LNCaP clone FGC (cell line): ENCODE results near the gene LRP3.
"Not testable (repeated sequence)": the region's sequence is repeated elsewhere in the genome, so short reads cannot be mapped to it uniquely, and the experiment has no call there.

Experiments
- DNase-seq: peaks from one replicate; pipeline ENCODE4 v3.0.0-alpha.2; 2011; ENCODE audit warnings: low read depth
- H3K4me3 ChIP-seq: 2 replicates; pipeline ENCODE4 v1.5.1; 2011; ENCODE audit warnings: mild to moderate bottlenecking, low read depth, low read length, control low read depth
- CTCF ChIP-seq: IDR thresholded peaks from 2 replicates; pipeline ENCODE4 v1.5.1; 2012; ENCODE audit warnings: mild to moderate bottlenecking; ENCODE audit not compliant: control insufficient read depth, insufficient read depth; ENCODE audit errors: extremely low read depth

LRP3 gene

GRCh38 chr19:33175886-33176669, 18.1 kb upstream of the LRP3 start:
- TF ChIP-seq CTCF: no peak
- H3K4me3 ChIP-seq: peak overlapping the region; percentile 92
- DNase-seq: no peak

GRCh38 chr19:33176670-33177416, 17.3 kb upstream of the LRP3 start:
- TF ChIP-seq CTCF: no peak
- peak overlapping the region; percentile 92 for H3K4me3 ChIP-seq
- DNase-seq: peak; percentile 94

- H3K4me3 ChIP-seq: peak overlapping the region; percentile 64
- no peak for DNase-seq
- peak; percentile 23 for TF ChIP-seq CTCF
Observed at GRCh38 chr19:33177417-33177979, 16.6 kb upstream of the LRP3 start.

GRCh38 chr19:33186431-33187182, 7.5 kb upstream of the LRP3 start:
- H3K4me3 ChIP-seq: no peak overlapping the region
- no peak for TF ChIP-seq CTCF
- DNase-seq: no peak

GRCh38 chr19:33187183-33187540, 7.0 kb upstream of the LRP3 start:
- no peak for DNase-seq
- no peak overlapping the region for H3K4me3 ChIP-seq
- no peak for TF ChIP-seq CTCF

GRCh38 chr19:33189453-33189852, 4.7 kb upstream of the LRP3 start:
- H3K4me3 ChIP-seq: no peak overlapping the region
- DNase-seq: no peak
- TF ChIP-seq CTCF: no peak

- H3K4me3 ChIP-seq, DNase-seq: not testable (repeated sequence)
Observed at GRCh38 chr19:33191092-33191491, 3.0 kb upstream of the LRP3 start.
